H9 (cell line): ENCODE measurements around the gene ASMTL. TPM values are rescaled to one million over a fixed set of nuclear protein-coding genes. Genes with fewer than 3 reads are reported as not detected.

Experiments
- DNase-seq: peaks from one replicate; pipeline ENCODE4 v3.0.0-alpha.2; 2017
- H2AFZ ChIP-seq: one replicate; pipeline ENCODE4 v1.6.1; 2013; ENCODE audit warnings: mild to moderate bottlenecking, low read length, control low read depth, moderate library complexity
- H2AK5ac ChIP-seq: 2 replicates; pipeline ENCODE4 v1.6.1; 2013; ENCODE audit warnings: low read length, control low read depth, mixed read lengths; ENCODE audit not compliant: insufficient read length
- H2BK120ac ChIP-seq: one replicate; pipeline ENCODE4 v1.6.1; 2013; ENCODE audit warnings: low read depth, mild to moderate bottlenecking, low read length, control low read depth, inconsistent platforms; ENCODE audit not compliant: poor library complexity, severe bottlenecking
- H2BK12ac ChIP-seq: 2 replicates; pipeline ENCODE4 v1.6.1; 2013; ENCODE audit warnings: low read length, control low read depth, mixed read lengths, low read depth; ENCODE audit not compliant: insufficient read length
- H2BK15ac ChIP-seq: 2 replicates; pipeline ENCODE4 v1.6.1; 2013; ENCODE audit warnings: low read depth, low read length, control low read depth
- H2BK20ac ChIP-seq: one replicate; pipeline ENCODE4 v1.6.1; 2013; ENCODE audit warnings: low read depth, mild to moderate bottlenecking, low read length, control low read depth, inconsistent platforms; ENCODE audit not compliant: poor library complexity, severe bottlenecking
- H2BK5ac ChIP-seq: 2 replicates; pipeline ENCODE4 v1.6.1; 2013; ENCODE audit warnings: low read length, control low read depth, mixed read lengths; ENCODE audit not compliant: insufficient read length
- H3K14ac ChIP-seq: 2 replicates; pipeline ENCODE4 v1.6.1; 2013; ENCODE audit warnings: low read length, control low read depth; ENCODE audit not compliant: insufficient read depth
- H3K18ac ChIP-seq: 2 replicates; pipeline ENCODE4 v1.6.1; 2013; ENCODE audit warnings: low read depth, mild to moderate bottlenecking, mixed read lengths, low read length, control low read depth; ENCODE audit not compliant: insufficient read length
- H3K23ac ChIP-seq: 2 replicates; pipeline ENCODE4 v1.6.1; 2013; ENCODE audit warnings: low read length, control low read depth, mixed read lengths, low read depth; ENCODE audit not compliant: insufficient read length
- H3K23me2 ChIP-seq: 2 replicates; pipeline ENCODE4 v1.6.1; 2013; ENCODE audit warnings: low read depth, mild to moderate bottlenecking, mixed read lengths, low read length, control low read depth; ENCODE audit not compliant: insufficient read length, poor library complexity, severe bottlenecking
- H3K27ac ChIP-seq: 2 replicates; pipeline ENCODE4 v1.5.1; 2013; ENCODE audit warnings: low read length, control low read depth, mixed read lengths, low read depth; ENCODE audit not compliant: insufficient read length
- H3K27me3 ChIP-seq: 2 replicates; pipeline ENCODE4 v1.6.1; 2013; ENCODE audit warnings: low read length, control low read depth, inconsistent platforms; ENCODE audit not compliant: insufficient read depth
- H3K4ac ChIP-seq: 2 replicates; pipeline ENCODE4 v1.6.1; 2013; ENCODE audit warnings: low read depth, mild to moderate bottlenecking, control low read depth, inconsistent platforms, low read length, moderate library complexity
- H3K4me1 ChIP-seq: 2 replicates; pipeline ENCODE4 v1.6.1; 2013; ENCODE audit warnings: low read length, control low read depth, inconsistent platforms; ENCODE audit not compliant: insufficient read depth
- H3K4me2 ChIP-seq: 2 replicates; pipeline ENCODE4 v1.6.1; 2013; ENCODE audit warnings: low read length, control low read depth, mixed read lengths; ENCODE audit not compliant: insufficient read length, insufficient read depth
- H3K56ac ChIP-seq: 2 replicates; pipeline ENCODE4 v1.6.1; 2013; ENCODE audit warnings: low read depth, mild to moderate bottlenecking, mixed read lengths, low read length, control low read depth; ENCODE audit not compliant: insufficient read length
- H3K79me1 ChIP-seq: 2 replicates; pipeline ENCODE4 v1.6.1; 2013; ENCODE audit warnings: low read depth, mild to moderate bottlenecking, moderate library complexity, low read length, control low read depth, inconsistent platforms; ENCODE audit not compliant: insufficient read depth, poor library complexity, severe bottlenecking
- H3K79me2 ChIP-seq: 2 replicates; pipeline ENCODE4 v1.6.1; 2013; ENCODE audit warnings: low read length, control low read depth, inconsistent platforms; ENCODE audit not compliant: insufficient read depth
- H3K9ac ChIP-seq: 2 replicates; pipeline ENCODE4 v1.6.1; 2013; ENCODE audit warnings: low read length, control low read depth, mixed read lengths; ENCODE audit not compliant: insufficient read length; ENCODE audit errors: extremely low read depth
- H3K9me3 ChIP-seq: one replicate; pipeline ENCODE4 v1.6.1; 2013; ENCODE audit warnings: low read depth, low read length, inconsistent platforms; ENCODE audit not compliant: control insufficient read depth
- H3T11ph ChIP-seq: one replicate; pipeline ENCODE4 v1.6.1; 2013; ENCODE audit warnings: mild to moderate bottlenecking, low read length, control low read depth, inconsistent platforms
- H4K20me1 ChIP-seq: one replicate; pipeline ENCODE4 v1.6.1; 2013; ENCODE audit not compliant: control insufficient read depth, insufficient read length, insufficient read depth
- H4K5ac ChIP-seq: 2 replicates; pipeline ENCODE4 v1.6.1; 2013; ENCODE audit warnings: low read depth, mild to moderate bottlenecking, mixed read lengths, low read length, control low read depth; ENCODE audit not compliant: insufficient read length
- H4K8ac ChIP-seq: replicated peaks from 2 replicates; pipeline ENCODE4 v1.6.1; 2013; ENCODE audit warnings: low read length, control low read depth, mixed read lengths, low read depth; ENCODE audit not compliant: insufficient read length
- H4K91ac ChIP-seq: 2 replicates; pipeline ENCODE4 v1.6.1; 2013; ENCODE audit warnings: low read depth, mild to moderate bottlenecking, moderate library complexity, mixed read lengths, low read length, control low read depth; ENCODE audit not compliant: insufficient read length
- H3K27ac Mint-ChIP-seq, 3 experiments: 2 replicates in 2 of 3; 3 replicates in 1 of 3; pipeline ENCODE4 v1.8.0; 2020 to 2021; ENCODE audit warnings: mixed read lengths in 3 of 3, mild to moderate bottlenecking in 1 of 3, moderate library complexity in 1 of 3
- H3K27me3 Mint-ChIP-seq: 2 replicates; pipeline ENCODE4 v1.8.0; 2021; ENCODE audit warnings: low read depth, mild to moderate bottlenecking, moderate library complexity, mixed read lengths
- H3K36me3 Mint-ChIP-seq, 3 experiments: 2 replicates in 2 of 3; 3 replicates in 1 of 3; pipeline ENCODE4 v1.8.0; 2020 to 2021; ENCODE audit warnings: low read depth in 3 of 3, mixed read lengths in 3 of 3; ENCODE audit not compliant: insufficient read depth in 1 of 3
- H3K4me1 Mint-ChIP-seq, 2 experiments: 2 replicates each; pipeline ENCODE4 v1.8.0; 2020; ENCODE audit warnings: mixed read lengths in 2 of 2
- H3K4me3 Mint-ChIP-seq, 2 experiments: 2 replicates in 1 of 2; 3 replicates in 1 of 2; pipeline ENCODE4 v1.8.0; 2020 to 2021; ENCODE audit warnings: mild to moderate bottlenecking in 2 of 2, mixed read lengths in 2 of 2, moderate library complexity in 1 of 2
- H3K9me3 Mint-ChIP-seq, 2 experiments: 2 replicates in 1 of 2; 3 replicates in 1 of 2; pipeline ENCODE4 v1.8.0; 2020; ENCODE audit warnings: mild to moderate bottlenecking in 2 of 2, mixed read lengths in 2 of 2, moderate library complexity in 1 of 2
- CTCF ChIP-seq: fragments of 200-600 bp; sonication (generic); conservative IDR thresholded peaks from 3 replicates; pipeline ENCODE4 v1.8.0; 2021; ENCODE audit warnings: antibody characterized with exemption, mild to moderate bottlenecking
- WGBS: extraction: QIAGEN DNeasy Blood & Tissue Kit; methylation state at CpG from one replicate; pipeline ENCODE4 v1.1.7; 2013; ENCODE audit warnings: missing lambda C conversion rate, low lambda C conversion rate, mixed read lengths; ENCODE audit not compliant: insufficient read length; ENCODE audit errors: extremely low coverage; 5-methylcytosine and 5-hydroxymethylcytosine counted together
- total RNA-seq: library from RNA; stranded (reverse); gene quantifications from 2 replicates; pipeline ENCODE4 v1.2.1, GENCODE V29; 2021

ASMTL gene
- total RNA-seq, 1 experiment from 2014 or later = 59.8 TPM

GRCh38 chrX:1477801-1478458 is 25.2 kb upstream of the ASMTL start:
- Mint-ChIP-seq H3K27me3 (peaks cover 8% of the 10 kb centered on the region), H3K9me3 (peaks cover 17 to 34% of the 10 kb centered on the region in 2 experiments), H3K4me3 (no peak overlapping the region), H3K27ac (no peak overlapping the region), H3K4me1 (peaks cover 8 to 9% of the 10 kb centered on the region in 2 experiments), H3K36me3 (peaks cover 0 to 14% (median 3%) of the 10 kb centered on the region in 3 experiments; a peak in 3 of 7 replicates)
- Histone ChIP-seq H3K14ac (no peak overlapping the region), H3K79me1 (no peaks in the 10 kb centered on the region), H3K9ac (no peak overlapping the region), H3K27ac (no peak overlapping the region), H2AK5ac (no peak overlapping the region), H3T11ph (no peak overlapping the region), H3K23ac (no peak overlapping the region), H2BK20ac (no peak overlapping the region), H2BK5ac (no peak overlapping the region), H4K5ac (no peak overlapping the region), H2BK15ac (no peak overlapping the region), H3K56ac (no peak overlapping the region), H4K8ac (no peak overlapping the region), H3K4me1 (peaks cover 2% of the 10 kb centered on the region; the same call in 1 of the 2 replicates), H3K27me3 (no peaks in the 10 kb centered on the region), H2BK12ac (no peak overlapping the region), H3K79me2 (no peaks in the 10 kb centered on the region), H2BK120ac (no peak overlapping the region), H2AFZ (no peak overlapping the region), H3K4me2 (no peak overlapping the region), H3K9me3 (no peaks in the 10 kb centered on the region), H3K23me2 (peaks cover 3% of the 10 kb centered on the region), H4K20me1 (no peaks in the 10 kb centered on the region), H3K18ac (no peak overlapping the region), H3K4ac (no peak overlapping the region), H4K91ac (no peak overlapping the region)
- TF ChIP-seq CTCF = no peak
- no peak for DNase-seq
- no CpG with 5 or more reads among the region's 8 CpGs for WGBS
